H9 (cell line): ENCODE measurements around the gene EMC8. TPM values are rescaled to one million over a fixed set of nuclear protein-coding genes. Genes with fewer than 3 reads are reported as not detected.
A peak's percentile ranks its signal among the peaks of the same experiment; 100 is the strongest.

Source experiments
- DNase-seq: peaks from one replicate; pipeline ENCODE4 v3.0.0-alpha.2; 2017
- H2AFZ ChIP-seq: one replicate; pipeline ENCODE4 v1.6.1; 2013; ENCODE audit warnings: mild to moderate bottlenecking, low read length, control low read depth, moderate library complexity
- H2AK5ac ChIP-seq: 2 replicates; pipeline ENCODE4 v1.6.1; 2013; ENCODE audit warnings: low read length, control low read depth, mixed read lengths; ENCODE audit not compliant: insufficient read length
- H2BK120ac ChIP-seq: one replicate; pipeline ENCODE4 v1.6.1; 2013; ENCODE audit warnings: low read depth, mild to moderate bottlenecking, low read length, control low read depth, inconsistent platforms; ENCODE audit not compliant: poor library complexity, severe bottlenecking
- H2BK12ac ChIP-seq: 2 replicates; pipeline ENCODE4 v1.6.1; 2013; ENCODE audit warnings: low read length, control low read depth, mixed read lengths, low read depth; ENCODE audit not compliant: insufficient read length
- H2BK15ac ChIP-seq: 2 replicates; pipeline ENCODE4 v1.6.1; 2013; ENCODE audit warnings: low read depth, low read length, control low read depth
- H2BK20ac ChIP-seq: one replicate; pipeline ENCODE4 v1.6.1; 2013; ENCODE audit warnings: low read depth, mild to moderate bottlenecking, low read length, control low read depth, inconsistent platforms; ENCODE audit not compliant: poor library complexity, severe bottlenecking
- H2BK5ac ChIP-seq: 2 replicates; pipeline ENCODE4 v1.6.1; 2013; ENCODE audit warnings: low read length, control low read depth, mixed read lengths; ENCODE audit not compliant: insufficient read length
- H3K14ac ChIP-seq: 2 replicates; pipeline ENCODE4 v1.6.1; 2013; ENCODE audit warnings: low read length, control low read depth; ENCODE audit not compliant: insufficient read depth
- H3K18ac ChIP-seq: 2 replicates; pipeline ENCODE4 v1.6.1; 2013; ENCODE audit warnings: low read depth, mild to moderate bottlenecking, mixed read lengths, low read length, control low read depth; ENCODE audit not compliant: insufficient read length
- H3K23ac ChIP-seq: 2 replicates; pipeline ENCODE4 v1.6.1; 2013; ENCODE audit warnings: low read length, control low read depth, mixed read lengths, low read depth; ENCODE audit not compliant: insufficient read length
- H3K23me2 ChIP-seq: 2 replicates; pipeline ENCODE4 v1.6.1; 2013; ENCODE audit warnings: low read depth, mild to moderate bottlenecking, mixed read lengths, low read length, control low read depth; ENCODE audit not compliant: insufficient read length, poor library complexity, severe bottlenecking
- H3K27ac ChIP-seq: 2 replicates; pipeline ENCODE4 v1.5.1; 2013; ENCODE audit warnings: low read length, control low read depth, mixed read lengths, low read depth; ENCODE audit not compliant: insufficient read length
- H3K27me3 ChIP-seq: 2 replicates; pipeline ENCODE4 v1.6.1; 2013; ENCODE audit warnings: low read length, control low read depth, inconsistent platforms; ENCODE audit not compliant: insufficient read depth
- H3K4ac ChIP-seq: 2 replicates; pipeline ENCODE4 v1.6.1; 2013; ENCODE audit warnings: low read depth, mild to moderate bottlenecking, control low read depth, inconsistent platforms, low read length, moderate library complexity
- H3K4me1 ChIP-seq: 2 replicates; pipeline ENCODE4 v1.6.1; 2013; ENCODE audit warnings: low read length, control low read depth, inconsistent platforms; ENCODE audit not compliant: insufficient read depth
- H3K4me2 ChIP-seq: 2 replicates; pipeline ENCODE4 v1.6.1; 2013; ENCODE audit warnings: low read length, control low read depth, mixed read lengths; ENCODE audit not compliant: insufficient read length, insufficient read depth
- H3K56ac ChIP-seq: 2 replicates; pipeline ENCODE4 v1.6.1; 2013; ENCODE audit warnings: low read depth, mild to moderate bottlenecking, mixed read lengths, low read length, control low read depth; ENCODE audit not compliant: insufficient read length
- H3K79me1 ChIP-seq: 2 replicates; pipeline ENCODE4 v1.6.1; 2013; ENCODE audit warnings: low read depth, mild to moderate bottlenecking, moderate library complexity, low read length, control low read depth, inconsistent platforms; ENCODE audit not compliant: insufficient read depth, poor library complexity, severe bottlenecking
- H3K79me2 ChIP-seq: 2 replicates; pipeline ENCODE4 v1.6.1; 2013; ENCODE audit warnings: low read length, control low read depth, inconsistent platforms; ENCODE audit not compliant: insufficient read depth
- H3K9ac ChIP-seq: 2 replicates; pipeline ENCODE4 v1.6.1; 2013; ENCODE audit warnings: low read length, control low read depth, mixed read lengths; ENCODE audit not compliant: insufficient read length; ENCODE audit errors: extremely low read depth
- H3K9me3 ChIP-seq: one replicate; pipeline ENCODE4 v1.6.1; 2013; ENCODE audit warnings: low read depth, low read length, inconsistent platforms; ENCODE audit not compliant: control insufficient read depth
- H3T11ph ChIP-seq: one replicate; pipeline ENCODE4 v1.6.1; 2013; ENCODE audit warnings: mild to moderate bottlenecking, low read length, control low read depth, inconsistent platforms
- H4K20me1 ChIP-seq: one replicate; pipeline ENCODE4 v1.6.1; 2013; ENCODE audit not compliant: control insufficient read depth, insufficient read length, insufficient read depth
- H4K5ac ChIP-seq: 2 replicates; pipeline ENCODE4 v1.6.1; 2013; ENCODE audit warnings: low read depth, mild to moderate bottlenecking, mixed read lengths, low read length, control low read depth; ENCODE audit not compliant: insufficient read length
- H4K8ac ChIP-seq: replicated peaks from 2 replicates; pipeline ENCODE4 v1.6.1; 2013; ENCODE audit warnings: low read length, control low read depth, mixed read lengths, low read depth; ENCODE audit not compliant: insufficient read length
- H4K91ac ChIP-seq: 2 replicates; pipeline ENCODE4 v1.6.1; 2013; ENCODE audit warnings: low read depth, mild to moderate bottlenecking, moderate library complexity, mixed read lengths, low read length, control low read depth; ENCODE audit not compliant: insufficient read length
- H3K27ac Mint-ChIP-seq, 3 experiments: 2 replicates in 2 of 3; 3 replicates in 1 of 3; pipeline ENCODE4 v1.8.0; 2020 to 2021; ENCODE audit warnings: mixed read lengths in 3 of 3, mild to moderate bottlenecking in 1 of 3, moderate library complexity in 1 of 3
- H3K27me3 Mint-ChIP-seq: 2 replicates; pipeline ENCODE4 v1.8.0; 2021; ENCODE audit warnings: low read depth, mild to moderate bottlenecking, moderate library complexity, mixed read lengths
- H3K36me3 Mint-ChIP-seq, 3 experiments: 2 replicates in 2 of 3; 3 replicates in 1 of 3; pipeline ENCODE4 v1.8.0; 2020 to 2021; ENCODE audit warnings: low read depth in 3 of 3, mixed read lengths in 3 of 3; ENCODE audit not compliant: insufficient read depth in 1 of 3
- H3K4me1 Mint-ChIP-seq, 2 experiments: 2 replicates each; pipeline ENCODE4 v1.8.0; 2020; ENCODE audit warnings: mixed read lengths in 2 of 2
- H3K4me3 Mint-ChIP-seq, 2 experiments: 2 replicates in 1 of 2; 3 replicates in 1 of 2; pipeline ENCODE4 v1.8.0; 2020 to 2021; ENCODE audit warnings: mild to moderate bottlenecking in 2 of 2, mixed read lengths in 2 of 2, moderate library complexity in 1 of 2
- H3K9me3 Mint-ChIP-seq, 2 experiments: 2 replicates in 1 of 2; 3 replicates in 1 of 2; pipeline ENCODE4 v1.8.0; 2020; ENCODE audit warnings: mild to moderate bottlenecking in 2 of 2, mixed read lengths in 2 of 2, moderate library complexity in 1 of 2
- WGBS: extraction: QIAGEN DNeasy Blood & Tissue Kit; methylation state at CpG from one replicate; pipeline ENCODE4 v1.1.7; 2013; ENCODE audit warnings: missing lambda C conversion rate, low lambda C conversion rate, mixed read lengths; ENCODE audit not compliant: insufficient read length; ENCODE audit errors: extremely low coverage; 5-methylcytosine and 5-hydroxymethylcytosine counted together
- total RNA-seq: library from RNA; stranded (reverse); gene quantifications from 2 replicates; pipeline ENCODE4 v1.2.1, GENCODE V29; 2021
- TF ChIP-seq, protein P1 (sequence below): fragments of 200-600 bp; sonication (generic); conservative IDR thresholded peaks from 3 replicates; pipeline ENCODE4 v1.8.0; 2021; ENCODE audit warnings: antibody characterized with exemption, mild to moderate bottlenecking

EMC8 gene
- total RNA-seq, 1 experiment from 2014 or later: 52.3 TPM

GRCh38 chr16:85798283-85798776, 1.0 kb downstream of the EMC8 start:
- TF ChIP-seq, protein P1, sequence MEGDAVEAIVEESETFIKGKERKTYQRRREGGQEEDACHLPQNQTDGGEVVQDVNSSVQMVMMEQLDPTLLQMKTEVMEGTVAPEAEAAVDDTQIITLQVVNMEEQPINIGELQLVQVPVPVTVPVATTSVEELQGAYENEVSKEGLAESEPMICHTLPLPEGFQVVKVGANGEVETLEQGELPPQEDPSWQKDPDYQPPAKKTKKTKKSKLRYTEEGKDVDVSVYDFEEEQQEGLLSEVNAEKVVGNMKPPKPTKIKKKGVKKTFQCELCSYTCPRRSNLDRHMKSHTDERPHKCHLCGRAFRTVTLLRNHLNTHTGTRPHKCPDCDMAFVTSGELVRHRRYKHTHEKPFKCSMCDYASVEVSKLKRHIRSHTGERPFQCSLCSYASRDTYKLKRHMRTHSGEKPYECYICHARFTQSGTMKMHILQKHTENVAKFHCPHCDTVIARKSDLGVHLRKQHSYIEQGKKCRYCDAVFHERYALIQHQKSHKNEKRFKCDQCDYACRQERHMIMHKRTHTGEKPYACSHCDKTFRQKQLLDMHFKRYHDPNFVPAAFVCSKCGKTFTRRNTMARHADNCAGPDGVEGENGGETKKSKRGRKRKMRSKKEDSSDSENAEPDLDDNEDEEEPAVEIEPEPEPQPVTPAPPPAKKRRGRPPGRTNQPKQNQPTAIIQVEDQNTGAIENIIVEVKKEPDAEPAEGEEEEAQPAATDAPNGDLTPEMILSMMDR: no peak
- H3K4ac ChIP-seq: no peak overlapping the region
- no CpG with 5 or more reads among the region's 17 CpGs for WGBS
- H3K9me3 Mint-ChIP-seq: no peaks in the 10 kb centered on the region
- DNase-seq: no peak
- H3K4me1 ChIP-seq: no peaks in the 10 kb centered on the region; the same call in 1 of the 2 replicates
- no peaks in the 10 kb centered on the region for H3K9me3 ChIP-seq
- peak overlapping the region; percentile 97 for H3K9ac ChIP-seq
- peaks cover 45 to 66% (median 66%) of the 10 kb centered on the region in 3 experiments for H3K36me3 Mint-ChIP-seq
- H3K79me1 ChIP-seq: peaks cover 21% of the 10 kb centered on the region
- H3K4me3 Mint-ChIP-seq: peak overlapping the region; percentile 91 to 95
- H2BK20ac ChIP-seq: no peak overlapping the region
- H2BK120ac ChIP-seq: no peak overlapping the region
- H3K23me2 ChIP-seq: peaks cover 13% of the 10 kb centered on the region
- H3K79me2 ChIP-seq: peaks cover 32% of the 10 kb centered on the region
- no peak overlapping the region for H2AK5ac ChIP-seq
- H3K27me3 ChIP-seq: no peaks in the 10 kb centered on the region
- peaks cover 18 to 20% of the 10 kb centered on the region in 2 experiments for H3K4me1 Mint-ChIP-seq
- H2BK12ac ChIP-seq: no peak overlapping the region
- H3K14ac ChIP-seq: no peak overlapping the region
- H4K20me1 ChIP-seq: peaks cover 3% of the 10 kb centered on the region
- H4K5ac ChIP-seq: no peak overlapping the region
- H3K56ac ChIP-seq: no peak overlapping the region
- peak overlapping the region; percentile 100 for H3K4me2 ChIP-seq
- H4K8ac ChIP-seq: no peak overlapping the region
- no peak overlapping the region for H2AFZ ChIP-seq
- no peak overlapping the region for H3K23ac ChIP-seq
- H3K27ac Mint-ChIP-seq: peak overlapping the region in 2 of 3 experiments; percentile 85 to 93; a peak in 4 of 7 replicates
- H3T11ph ChIP-seq: no peak overlapping the region
- H2BK15ac ChIP-seq: no peak overlapping the region
- peak overlapping the region; percentile 53 for H3K18ac ChIP-seq
- no peaks in the 10 kb centered on the region for H3K27me3 Mint-ChIP-seq
- H4K91ac ChIP-seq: no peak overlapping the region
- no peak overlapping the region for H2BK5ac ChIP-seq
- H3K27ac ChIP-seq: no peak overlapping the region
